GM19025 (cell line): Measurements from ENCODE around the gene PCDH9.
"Not testable (repeated sequence)": the region's sequence is repeated elsewhere in the genome, so short reads cannot be mapped to it uniquely, and the experiment has no call there.

Source experiments
- ATAC-seq: cut with Tn5 transposase; IDR thresholded peaks from one replicate; pipeline ENCODE4 v1.9.1; 2021; ENCODE audit warnings: mild to moderate bottlenecking, low read depth, moderate library complexity; ENCODE audit not compliant: unreplicated experiment

Gene PCDH9

GRCh38 chr13:66273011-66273410, 957.1 kb downstream of the PCDH9 start:
- ATAC-seq: no peak

GRCh38 chr13:66266761-66267160, 963.4 kb downstream of the PCDH9 start:
- ATAC-seq: no peak

- ATAC-seq: no peak
These were observed 963.8 kb downstream of the PCDH9 start for GRCh38 chr13:66266348-66266747.

GRCh38 chr13:66265371-66265770, 964.8 kb downstream of the PCDH9 start:
- no peak for ATAC-seq

DNA sequence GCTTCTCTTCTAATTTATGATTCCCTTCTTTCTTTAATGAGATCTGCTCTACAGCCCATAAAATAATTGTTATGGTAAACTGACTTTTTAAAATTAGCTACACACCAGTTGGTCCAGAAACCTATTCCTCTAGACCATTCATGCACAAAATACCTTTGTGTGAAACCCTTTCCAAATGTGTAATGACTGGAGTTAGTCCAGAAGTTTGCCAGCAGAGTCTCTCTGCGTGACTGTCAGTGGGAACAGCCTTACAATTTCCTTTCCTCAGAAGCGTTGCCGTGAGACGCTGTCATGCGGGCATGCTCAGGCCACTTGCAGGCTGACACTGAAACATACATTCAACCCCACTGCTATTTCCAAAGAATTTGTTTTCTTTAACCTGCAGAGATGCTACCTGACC, 965.2 kb downstream of the PCDH9 start:
- no peak for ATAC-seq

GRCh38 chr13:66262330-66262729, 967.8 kb downstream of the PCDH9 start:
- ATAC-seq: no peak

- ATAC-seq: not testable (repeated sequence)
These were observed 970.7 kb downstream of the PCDH9 start for GRCh38 chr13:66259426-66259825.
